Stimulated activated CD8-positive, alpha-beta memory T cell treated with anti-CD3 and anti-CD28 coated beads, Interleukin-15, amount 100 ng/mL, for 24 hours (primary cell): ENCODE results near the gene MEOX1.
"Not testable (repeated sequence)": the region's sequence is repeated elsewhere in the genome, so short reads cannot be mapped to it uniquely, and the experiment has no call there.

Source experiments
- DNase-seq: peaks from one replicate; pipeline ENCODE4 v3.0.0-alpha.2; 2020; ENCODE audit warnings: low read depth

The MEOX1 gene

GRCh38 chr17:43661699-43662412 is at the start of gene MEOX1:
Gene MEOX1 (minus strand): TSS chr17:43661922. CDS start chr17:43661534, 388 bp downstream.
- DNase-seq = no peak

- no peak for DNase-seq
Observed at GRCh38 chr17:43710101-43710500, 48.4 kb upstream of the MEOX1 start.

- DNase-seq = no peak
Observed at GRCh38 chr17:43709210-43709609, 47.5 kb upstream of the MEOX1 start.

GRCh38 chr17:43707184-43707583 is 45.5 kb upstream of the MEOX1 start:
- DNase-seq = no peak

- no peak for DNase-seq
Observed at GRCh38 chr17:43706235-43706634, 44.5 kb upstream of the MEOX1 start.

- no peak for DNase-seq
Observed at GRCh38 chr17:43703630-43704029, 41.9 kb upstream of the MEOX1 start.

- no peak for DNase-seq
Observed at GRCh38 chr17:43702637-43703036, 40.9 kb upstream of the MEOX1 start.

- no peak for DNase-seq
Observed at GRCh38 chr17:43701318-43701743, 39.6 kb upstream of the MEOX1 start.

- no peak for DNase-seq
Observed at GRCh38 chr17:43699438-43699756, 37.7 kb upstream of the MEOX1 start.

- no peak for DNase-seq
Observed at GRCh38 chr17:43698678-43699437, 37.1 kb upstream of the MEOX1 start.

- DNase-seq = no peak
Observed at GRCh38 chr17:43697937-43698336, 36.2 kb upstream of the MEOX1 start.

GRCh38 chr17:43696891-43697290 is 35.2 kb upstream of the MEOX1 start:
- DNase-seq = no peak

- DNase-seq = no peak
Observed at GRCh38 chr17:43695970-43696865, 34.5 kb upstream of the MEOX1 start.

GRCh38 chr17:43694081-43694870 is 32.6 kb upstream of the MEOX1 start:
- DNase-seq = peak; percentile 28

GRCh38 chr17:43691317-43691693 is 29.6 kb upstream of the MEOX1 start:
- DNase-seq = no peak

- no peak for DNase-seq
Observed at GRCh38 chr17:43690624-43691316, 29.0 kb upstream of the MEOX1 start.

- DNase-seq = no peak
Observed at GRCh38 chr17:43689814-43690213, 28.1 kb upstream of the MEOX1 start.

GRCh38 chr17:43689131-43689530 is 27.4 kb upstream of the MEOX1 start:
- DNase-seq = no peak

- DNase-seq = not testable (repeated sequence)
Observed at GRCh38 chr17:43686957-43687356, 25.2 kb upstream of the MEOX1 start.

- no peak for DNase-seq
Observed at GRCh38 chr17:43683928-43684653, 22.4 kb upstream of the MEOX1 start.

GRCh38 chr17:43680461-43680860 is 18.7 kb upstream of the MEOX1 start:
- DNase-seq = no peak
